H1 (cell line): ENCODE results near the gene RGR.

Experiments
- CHD2 ChIP-seq: IDR thresholded peaks from 2 replicates; pipeline ENCODE4 v1.6.1; 2012; ENCODE audit warnings: low read length, improper control_type of control experiment
- CTCF ChIP-seq, 3 experiments: IDR thresholded peaks; 1 replicate in 2 of 3; 2 replicates in 1 of 3; pipeline versions ENCODE4 v1.5.1 to v1.6.1; 2011; ENCODE audit warnings: low read length in 3 of 3, mild to moderate bottlenecking in 3 of 3, inconsistent platforms in 2 of 3, low read depth in 1 of 3, moderate library complexity in 1 of 3; ENCODE audit not compliant: insufficient read depth in 1 of 3; ENCODE audit errors: control extremely low read depth in 1 of 3
- EZH2 ChIP-seq: fragments of 200-600 bp; sonication (generic); IDR thresholded peaks from 2 replicates; pipeline ENCODE4 v1.7.1; 2012; ENCODE audit warnings: low read depth, mild to moderate bottlenecking, moderate library complexity, low read length, inconsistent platforms; ENCODE audit not compliant: severe bottlenecking
- JUN ChIP-seq: IDR thresholded peaks from 2 replicates; pipeline ENCODE4 v1.6.1; 2011; ENCODE audit warnings: low read depth, mild to moderate bottlenecking, improper control_type of control experiment, low read length
- MAFK ChIP-seq: IDR thresholded peaks from 2 replicates; pipeline ENCODE4 v1.6.1; 2012; ENCODE audit warnings: low read depth, mild to moderate bottlenecking, improper control_type of control experiment, low read length
- MAX ChIP-seq: IDR thresholded peaks from 2 replicates; pipeline ENCODE4 v1.6.1; 2012; ENCODE audit warnings: inconsistent platforms
- POLR2A ChIP-seq, 2 experiments: IDR thresholded peaks; 1 replicate in 1 of 2; 2 replicates in 1 of 2; pipeline ENCODE4 v1.6.1; 2011; ENCODE audit warnings: low read depth in 2 of 2, low read length in 2 of 2, mild to moderate bottlenecking in 2 of 2; ENCODE audit errors: control extremely low read depth in 1 of 2
- SRF ChIP-seq: IDR thresholded peaks from 2 replicates; pipeline ENCODE4 v1.6.1; 2011; ENCODE audit warnings: mild to moderate bottlenecking, low read depth, low read length, moderate library complexity
- SUZ12 ChIP-seq: fragments of 200-600 bp; sonication (generic); IDR thresholded peaks from 2 replicates; pipeline ENCODE4 v1.6.1; 2012; ENCODE audit warnings: mild to moderate bottlenecking, inconsistent platforms, low read length, moderate library complexity, mixed read lengths
- YY1 ChIP-seq: IDR thresholded peaks from 2 replicates; pipeline ENCODE4 v1.6.1; 2011; ENCODE audit warnings: low read depth, mild to moderate bottlenecking, low read length
- ZNF274 ChIP-seq: IDR thresholded peaks from 2 replicates; pipeline ENCODE4 v1.7.0; 2012; ENCODE audit warnings: low read length, borderline replicate concordance; ENCODE audit errors: extremely low read depth

GRCh38 chr10:84204122-84204521, 40.7 kb upstream of the RGR start:
- TF ChIP-seq JUN (no peak), POLR2A (IDR thresholded peaks at IDR 0.05; ENCODE audit: control extremely low read depth in 1 of 2, low read depth in 2 of 2, low read length in 2 of 2) (no peak), MAX (no peak), CTCF (IDR thresholded peaks at IDR 0.05; ENCODE audit: control extremely low read depth in 1 of 3, insufficient read depth in 1 of 3, low read depth in 1 of 3, low read length in 3 of 3) (peak; percentile 87 to 91 (median 88)), SUZ12 (no peak), MAFK (no peak), EZH2 (no peak), SRF (no peak), CHD2 (no peak), ZNF274 (no peak), YY1 (no peak)
